GM18508 (cell line): Measurements from ENCODE around the gene PDE6B.

Experiments used
- ATAC-seq: cut with Tn5 transposase; IDR thresholded peaks from one replicate; pipeline ENCODE4 v1.9.1; 2021; ENCODE audit warnings: moderate number of reproducible peaks; ENCODE audit not compliant: insufficient read depth, unreplicated experiment

The PDE6B gene

GRCh38 chr4:621296-622070 is 3.9 kb upstream of the PDE6B start:
- ATAC-seq = no peak

GRCh38 chr4:622071-622995 is 3.0 kb upstream of the PDE6B start:
- ATAC-seq = no peak

GRCh38 chr4:622996-623913 is 2.1 kb upstream of the PDE6B start:
- no peak for ATAC-seq

GRCh38 chr4:623914-624566 is 1.3 kb upstream of the PDE6B start:
- no peak for ATAC-seq

- no peak for ATAC-seq
These were observed 323 bp downstream of the PDE6B start for GRCh38 chr4:625631-626161.

GRCh38 chr4:626201-627091 is 1.1 kb downstream of the PDE6B start:
- ATAC-seq = no peak

GRCh38 chr4:627347-628125 is 2.2 kb downstream of the PDE6B start:
- ATAC-seq = no peak

GRCh38 chr4:628311-628741 is 3.0 kb downstream of the PDE6B start:
- no peak for ATAC-seq

GRCh38 chr4:628821-629635 is 3.7 kb downstream of the PDE6B start:
- ATAC-seq = no peak

GRCh38 chr4:629636-629914 is 4.2 kb downstream of the PDE6B start:
- ATAC-seq = no peak

GRCh38 chr4:629915-630641 is 4.7 kb downstream of the PDE6B start:
- ATAC-seq = no peak

GRCh38 chr4:630656-631055 is 5.3 kb downstream of the PDE6B start:
- no peak for ATAC-seq

- no peak for ATAC-seq
These were observed 6.9 kb downstream of the PDE6B start for GRCh38 chr4:632196-632790.

GRCh38 chr4:632926-633325 is 7.6 kb downstream of the PDE6B start:
- no peak for ATAC-seq

GRCh38 chr4:633406-633805 is 8.0 kb downstream of the PDE6B start:
- ATAC-seq = no peak

GRCh38 chr4:633976-634598 is 8.7 kb downstream of the PDE6B start:
- ATAC-seq = no peak
